Activated CD4-positive, alpha-beta T cell treated with anti-CD3 and anti-CD28 coated beads, Interleukin-2, Interleukin-4, amounts not matched to agents 100 ng/mL and 50 ng/mL, durations not matched to agents 16 hours and 8 hours (primary cell): ENCODE data around the gene AKAP1.

Experiments
- DNase-seq: peaks from one replicate; pipeline ENCODE4 v3.0.0-alpha.2; 2020; ENCODE audit warnings: low spot score

AKAP1 gene

DNA sequence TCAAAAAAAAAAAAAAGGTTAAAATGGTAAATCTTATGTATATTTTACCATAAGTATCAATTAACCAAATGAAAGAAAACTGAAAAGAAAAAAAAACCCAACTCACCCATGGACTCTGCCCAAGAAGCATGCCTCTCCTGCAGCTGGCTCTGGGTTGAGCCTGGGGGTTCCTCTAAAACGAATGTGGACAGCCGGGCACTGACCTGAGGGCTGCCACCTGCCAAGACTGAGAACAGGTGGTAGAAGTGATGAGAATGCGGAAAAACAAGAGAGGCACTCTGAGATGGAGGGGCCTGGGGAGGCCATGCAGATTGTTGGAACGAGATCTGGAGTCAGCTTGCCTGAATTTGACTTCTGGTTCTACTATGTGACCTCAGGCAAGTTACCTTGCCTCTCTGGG lies 85.8 kb downstream of the AKAP1 start:
- DNase-seq = no peak
